T-helper 2 cell treated with Interferon-gamma antibody and Interleukin-4, amounts not matched to agents 5 μg/mL and 100 μg/mL, for 36 hours (primary cell): ENCODE data around the gene FOXP1.

ENCODE experiments used
- DNase-seq: peaks from one replicate; pipeline ENCODE4 v3.0.0; 2021; ENCODE audit warnings: low spot score
- H3K27ac Mint-ChIP-seq: one replicate; pipeline ENCODE4 v1.8.0; 2021; ENCODE audit warnings: mild to moderate bottlenecking, mixed read lengths
- H3K27me3 Mint-ChIP-seq: one replicate; pipeline ENCODE4 v1.8.0; 2021; ENCODE audit warnings: low read depth, mixed read lengths
- H3K36me3 Mint-ChIP-seq: one replicate; pipeline ENCODE4 v1.8.0; 2021; ENCODE audit warnings: low read depth, mixed read lengths
- H3K4me1 Mint-ChIP-seq: one replicate; pipeline ENCODE4 v1.8.0; 2021; ENCODE audit warnings: low read depth, mixed read lengths
- H3K4me3 Mint-ChIP-seq: one replicate; pipeline ENCODE4 v1.8.0; 2022; ENCODE audit warnings: mild to moderate bottlenecking, moderate library complexity, mixed read lengths
- H3K9me3 Mint-ChIP-seq: one replicate; pipeline ENCODE4 v1.8.0; 2021; ENCODE audit warnings: mixed read lengths

Gene FOXP1

GRCh38 chr3:71070497-71071463 is 512.7 kb downstream of the FOXP1 start:
- DNase-seq = no peak
- peaks cover 50% of the 10 kb centered on the region for H3K4me1 Mint-ChIP-seq
- H3K27me3 Mint-ChIP-seq = no peaks in the 10 kb centered on the region
- no peak overlapping the region for H3K4me3 Mint-ChIP-seq
- no peak overlapping the region for H3K27ac Mint-ChIP-seq
- H3K9me3 Mint-ChIP-seq = no peaks in the 10 kb centered on the region
- H3K36me3 Mint-ChIP-seq = peaks cover 4% of the 10 kb centered on the region

GRCh38 chr3:71069797-71070196 is 513.7 kb downstream of the FOXP1 start:
- H3K36me3 Mint-ChIP-seq = peaks cover 4% of the 10 kb centered on the region
- H3K27ac Mint-ChIP-seq = peak overlapping the region; percentile 38
- no peak overlapping the region for H3K4me3 Mint-ChIP-seq
- H3K4me1 Mint-ChIP-seq = peaks cover 51% of the 10 kb centered on the region
- DNase-seq = peak; percentile 58
- H3K27me3 Mint-ChIP-seq = no peaks in the 10 kb centered on the region
- H3K9me3 Mint-ChIP-seq = no peaks in the 10 kb centered on the region

GRCh38 chr3:71067977-71068654 is 515.4 kb downstream of the FOXP1 start:
- H3K27me3 Mint-ChIP-seq = no peaks in the 10 kb centered on the region

DNA sequence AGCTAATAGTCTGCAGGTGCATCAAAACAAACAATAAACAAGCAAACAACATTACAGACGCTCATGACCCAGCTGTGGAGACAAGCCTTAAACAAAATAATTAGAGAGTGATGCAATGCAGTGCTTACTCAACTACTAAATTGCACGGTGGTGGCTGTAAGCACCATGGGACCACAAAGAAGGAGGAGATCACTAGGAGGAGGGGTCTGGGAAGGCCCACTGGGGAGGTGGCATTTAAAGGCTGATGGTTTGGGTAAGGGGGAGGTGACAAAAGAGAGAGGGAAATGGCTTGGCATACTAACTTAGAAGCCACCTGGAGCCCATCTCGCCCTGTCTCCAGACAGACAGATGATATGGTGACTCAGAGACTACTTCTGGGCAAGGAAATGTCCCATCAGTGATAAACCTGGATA is 516.7 kb downstream of the FOXP1 start:
- Mint-ChIP-seq H3K36me3 (peaks cover 4% of the 10 kb centered on the region), H3K4me3 (peak overlapping the region; percentile 89), H3K27me3 (no peaks in the 10 kb centered on the region), H3K4me1 (peaks cover 49% of the 10 kb centered on the region), H3K9me3 (no peaks in the 10 kb centered on the region), H3K27ac (peak overlapping the region; percentile 95)
- peak; percentile 44 for DNase-seq

More at GRCh38 chr3:71067977-71068654, 515.4 kb downstream of the FOXP1 start:
- H3K4me1 Mint-ChIP-seq = peaks cover 44% of the 10 kb centered on the region
- no peaks in the 10 kb centered on the region for H3K9me3 Mint-ChIP-seq
- no peak for DNase-seq
- H3K36me3 Mint-ChIP-seq = peaks cover 4% of the 10 kb centered on the region
- H3K4me3 Mint-ChIP-seq = peak overlapping the region; percentile 38
- peak overlapping the region; percentile 80 for H3K27ac Mint-ChIP-seq

DNA sequence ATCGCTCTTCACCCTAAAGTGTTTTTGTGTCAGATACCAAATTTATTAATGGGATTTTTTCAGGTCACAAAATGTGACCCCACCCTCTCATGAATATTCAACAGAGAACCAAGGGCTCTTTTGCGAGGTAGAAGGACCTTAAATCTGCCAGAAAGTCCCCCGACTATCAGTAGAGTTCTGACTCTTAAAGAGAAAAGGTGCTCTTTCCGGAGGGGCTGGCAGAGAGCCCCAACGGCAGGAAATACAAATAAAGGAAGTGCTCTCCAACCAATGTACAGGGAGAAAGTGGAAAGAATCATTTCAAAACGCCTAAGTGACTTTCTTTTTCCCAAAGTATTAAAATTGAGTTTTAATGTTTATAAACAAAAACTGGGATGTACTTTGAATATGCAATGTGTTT is 517.2 kb downstream of the FOXP1 start:
- H3K4me1 Mint-ChIP-seq = peaks cover 54% of the 10 kb centered on the region
- peak overlapping the region; percentile 95 for H3K27ac Mint-ChIP-seq
- no peaks in the 10 kb centered on the region for H3K9me3 Mint-ChIP-seq
- H3K36me3 Mint-ChIP-seq = peaks cover 4% of the 10 kb centered on the region
- no peaks in the 10 kb centered on the region for H3K27me3 Mint-ChIP-seq
- peak overlapping the region; percentile 89 for H3K4me3 Mint-ChIP-seq
- no peak for DNase-seq

DNA sequence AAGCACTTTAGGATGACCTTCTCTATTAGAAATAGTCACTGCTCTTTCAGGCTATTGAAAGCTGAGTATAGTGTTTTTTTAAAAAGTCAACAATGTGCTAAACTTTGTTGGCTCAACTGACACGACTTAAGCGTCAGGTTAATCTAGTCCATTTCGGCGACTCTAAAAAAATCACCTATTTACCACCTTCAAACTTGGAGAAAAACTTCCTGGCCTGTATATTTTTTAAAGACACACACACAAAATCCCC is 517.8 kb downstream of the FOXP1 start:
- H3K36me3 Mint-ChIP-seq = peaks cover 4% of the 10 kb centered on the region
- H3K9me3 Mint-ChIP-seq = no peaks in the 10 kb centered on the region
- peak overlapping the region; percentile 95 for H3K27ac Mint-ChIP-seq
- peak overlapping the region; percentile 89 for H3K4me3 Mint-ChIP-seq
- peaks cover 57% of the 10 kb centered on the region for H3K4me1 Mint-ChIP-seq
- H3K27me3 Mint-ChIP-seq = no peaks in the 10 kb centered on the region
- DNase-seq = no peak

- H3K27ac Mint-ChIP-seq = peak overlapping the region; percentile 95
- no peaks in the 10 kb centered on the region for H3K27me3 Mint-ChIP-seq
- peaks cover 60% of the 10 kb centered on the region for H3K4me1 Mint-ChIP-seq
- H3K9me3 Mint-ChIP-seq = no peaks in the 10 kb centered on the region
- H3K36me3 Mint-ChIP-seq = peaks cover 4% of the 10 kb centered on the region
- peak overlapping the region; percentile 89 for H3K4me3 Mint-ChIP-seq
- no peak for DNase-seq
These were observed 518.4 kb downstream of the FOXP1 start for GRCh38 chr3:71064956-71065763.

GRCh38 chr3:71064291-71064955 is 519.1 kb downstream of the FOXP1 start:
- peak; percentile 65 for DNase-seq
- no peak overlapping the region for H3K27ac Mint-ChIP-seq
- H3K36me3 Mint-ChIP-seq = peaks cover 4% of the 10 kb centered on the region
- no peak overlapping the region for H3K4me3 Mint-ChIP-seq
- no peaks in the 10 kb centered on the region for H3K27me3 Mint-ChIP-seq
- peaks cover 58% of the 10 kb centered on the region for H3K4me1 Mint-ChIP-seq
- H3K9me3 Mint-ChIP-seq = no peaks in the 10 kb centered on the region

DNA sequence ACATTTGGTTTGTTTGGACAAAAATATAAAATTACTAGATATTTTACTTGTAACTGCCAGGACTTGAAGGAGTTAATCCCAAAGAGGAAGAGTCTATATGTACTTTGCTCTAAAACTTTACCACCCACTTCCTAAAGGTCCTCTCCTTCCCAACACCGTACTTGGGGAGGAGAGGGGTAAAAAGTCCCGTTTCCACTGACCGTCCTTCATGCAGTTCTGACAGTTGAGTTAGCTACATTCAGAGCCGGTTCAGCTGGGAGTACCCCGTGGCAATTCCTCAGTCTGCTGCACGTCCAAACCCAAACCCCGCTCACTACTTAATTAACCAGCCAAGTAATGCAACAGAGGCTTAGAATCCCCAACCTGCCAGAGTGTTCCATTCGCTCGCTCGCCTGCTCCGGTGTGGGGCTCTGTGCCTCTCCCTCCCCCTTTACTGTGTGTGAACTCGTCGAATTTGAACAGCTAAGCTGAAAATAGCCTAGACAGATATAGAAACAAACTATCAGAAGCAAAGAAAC is 519.7 kb downstream of the FOXP1 start:
- Mint-ChIP-seq H3K27ac (no peak overlapping the region), H3K36me3 (peaks cover 4% of the 10 kb centered on the region)

DNA sequence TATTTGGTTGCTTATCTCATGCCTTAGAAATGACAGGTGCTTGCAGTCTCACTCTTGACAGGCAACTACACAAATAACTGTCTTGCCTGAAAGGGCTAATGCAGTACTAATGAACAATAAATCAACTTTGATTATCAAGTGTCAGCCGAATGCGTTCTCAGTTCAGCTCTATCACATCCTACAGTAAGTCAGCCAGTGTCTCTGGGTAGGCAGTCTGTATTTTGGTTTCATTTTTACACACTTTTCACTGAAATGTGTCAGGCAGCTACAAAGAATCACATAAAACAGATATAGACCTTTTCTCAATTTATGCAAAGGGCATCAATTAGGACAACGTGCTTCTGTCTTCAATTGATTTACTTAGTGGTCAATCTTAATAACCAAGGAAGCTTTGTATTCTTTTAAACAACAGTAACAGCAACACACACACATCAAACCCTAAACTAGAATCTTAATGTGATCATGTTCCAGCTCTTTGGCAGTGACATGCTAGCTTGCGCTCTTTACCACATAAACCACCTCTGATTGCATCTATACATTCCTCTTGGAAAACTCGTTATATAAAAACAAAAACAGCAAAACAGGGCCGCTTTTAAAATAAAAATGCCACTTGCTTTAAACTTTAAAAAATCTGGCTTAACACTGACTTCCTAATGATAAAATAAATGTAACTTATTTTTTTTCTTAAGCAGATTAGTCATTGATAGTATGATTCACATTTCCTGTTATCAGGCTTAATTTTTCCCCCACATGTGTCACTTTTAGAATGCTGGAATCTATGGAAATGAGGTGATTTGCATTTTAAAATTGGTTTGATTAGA is 520.4 kb downstream of the FOXP1 start:
- DNase-seq = peak; percentile 47
- peaks cover 58% of the 10 kb centered on the region for H3K4me1 Mint-ChIP-seq
- H3K4me3 Mint-ChIP-seq = no peak overlapping the region
- H3K36me3 Mint-ChIP-seq = peaks cover 4% of the 10 kb centered on the region
- H3K27me3 Mint-ChIP-seq = no peaks in the 10 kb centered on the region
- H3K9me3 Mint-ChIP-seq = no peaks in the 10 kb centered on the region
- H3K27ac Mint-ChIP-seq = no peak overlapping the region

More for the DNA sequence above, 519.7 kb downstream of the FOXP1 start:
- H3K4me3 Mint-ChIP-seq = no peak overlapping the region
- H3K27me3 Mint-ChIP-seq = no peaks in the 10 kb centered on the region
- no peaks in the 10 kb centered on the region for H3K9me3 Mint-ChIP-seq
- peak; percentile 45 for DNase-seq
- H3K4me1 Mint-ChIP-seq = peaks cover 56% of the 10 kb centered on the region

- peaks cover 59% of the 10 kb centered on the region for H3K4me1 Mint-ChIP-seq
- H3K4me3 Mint-ChIP-seq = no peak overlapping the region
- peak overlapping the region; percentile 74 for H3K27ac Mint-ChIP-seq
- no peaks in the 10 kb centered on the region for H3K27me3 Mint-ChIP-seq
- no peak for DNase-seq
- peaks cover 6% of the 10 kb centered on the region for H3K36me3 Mint-ChIP-seq
- no peaks in the 10 kb centered on the region for H3K9me3 Mint-ChIP-seq
These were observed 521.2 kb downstream of the FOXP1 start for GRCh38 chr3:71062037-71062932.

GRCh38 chr3:71061581-71061980 is 521.9 kb downstream of the FOXP1 start:
- no peaks in the 10 kb centered on the region for H3K9me3 Mint-ChIP-seq
- no peak overlapping the region for H3K4me3 Mint-ChIP-seq
- no peaks in the 10 kb centered on the region for H3K27me3 Mint-ChIP-seq
- peaks cover 58% of the 10 kb centered on the region for H3K4me1 Mint-ChIP-seq
- peak overlapping the region; percentile 74 for H3K27ac Mint-ChIP-seq
- peaks cover 6% of the 10 kb centered on the region for H3K36me3 Mint-ChIP-seq
- DNase-seq = no peak
